Activated naive CD4-positive, alpha-beta T cell (primary cell): ENCODE data around the gene AMY2B.
"Not testable (repeated sequence)": the region's sequence is repeated elsewhere in the genome, so short reads cannot be mapped to it uniquely, and the experiment has no call there.

ENCODE experiments used
- DNase-seq, 4 experiments: peaks; one replicate each; lab custom pipeline; 2025; lab: John Stamatoyannopoulos, UW

AMY2B gene

GRCh38 chr1:103627436-103627835 lies 56.0 kb downstream of the AMY2B start:
- not testable (repeated sequence) for DNase-seq
